HepG2 (cell line): ENCODE data around the gene LRRC63. TPM values are rescaled to one million over a fixed set of nuclear protein-coding genes. Genes with fewer than 3 reads are reported as not detected.

Source experiments
- ATAC-seq: fragments of 200-7000 bp; cut with Tn5 transposase; 3 replicates; pipeline ENCODE4 v1.9.1; 2020; ENCODE audit warnings: mild to moderate bottlenecking, moderate library complexity
- BruUV-seq: library from RNA; stranded (reverse); fragments of 400-500 nt; replicated peaks from 2 replicates; lab custom pipeline; 2021; lab: Mats Ljungman, UMichigan
- CTCF ChIA-PET: fragments of 300-600 bp; formaldehyde crosslinking; extraction: SDS; loops from one replicate; lab custom pipeline; 2021; ENCODE audit warnings: low total read pairs, inconsistent platforms, low intra/inter-chr PET ratio; lab: Yijun Ruan, JAX
- POLR2A ChIA-PET: fragments of 350-600 bp; sonication (Branson Sonifier 250); formaldehyde crosslinking; loops from one replicate; lab custom pipeline; 2020; ENCODE audit warnings: antibody characterized with exemption, inconsistent platforms; lab: Yijun Ruan, JAX
- DNase-seq: peaks from one replicate; pipeline ENCODE4 v3.0.0-alpha.2; 2015; ENCODE audit warnings: low spot score
- FAIRE-seq: peaks from 3 replicates; lab custom pipeline; 2011; peaks lifted over from hg19 to GRCh38; lab: Jason Lieb, UNC
- H2AFZ ChIP-seq: one replicate; pipeline ENCODE4 v1.6.1; 2011; ENCODE audit warnings: low read length, inconsistent platforms
- H3K27ac ChIP-seq: fragments of 300-600 bp; 3 replicates; pipeline ENCODE4 v1.8.0; 2011; ENCODE audit warnings: mixed run types, mild to moderate bottlenecking, mixed read lengths, low read length, inconsistent platforms; ENCODE audit not compliant: insufficient read depth; ENCODE audit errors: extremely low read length
- H3K27me3 ChIP-seq, 2 experiments: fragments of 200-600 bp in 1 of 2; 2 replicates in 1 of 2; 3 replicates in 1 of 2; pipeline versions ENCODE4 v1.6.0 to v1.8.0; 2011; ENCODE audit warnings: low read length in 2 of 2, mild to moderate bottlenecking in 2 of 2, moderate library complexity in 2 of 2, inconsistent platforms in 1 of 2; ENCODE audit not compliant: insufficient read depth in 2 of 2, control insufficient read depth in 1 of 2
- H3K36me3 ChIP-seq, 2 experiments: fragments of 200-600 bp in 1 of 2; replicated peaks in 1 of 2; 2 replicates in 1 of 2; 3 replicates in 1 of 2; pipeline versions ENCODE4 v1.5.1 to v1.8.0; 2011; ENCODE audit warnings: low read length in 2 of 2, inconsistent platforms in 1 of 2; ENCODE audit not compliant: insufficient read depth in 2 of 2, control insufficient read depth in 1 of 2
- H3K4me1 ChIP-seq: 2 replicates; pipeline ENCODE4 v1.5.1; 2012; ENCODE audit warnings: low read length, inconsistent platforms; ENCODE audit not compliant: insufficient read depth
- H3K4me2 ChIP-seq: 2 replicates; pipeline ENCODE4 v1.6.0; 2011; ENCODE audit warnings: low read depth, low read length, inconsistent platforms
- H3K4me3 ChIP-seq, 3 experiments: fragments of 200-600 bp in 1 of 3; sonication (generic), shearing (Covaris generic) in 1 of 3; replicated peaks in 1 of 3; 2 replicates each; pipeline ENCODE4 v1.5.1; 2011 to 2016; ENCODE audit warnings: low read length in 3 of 3, inconsistent platforms in 2 of 3, low read depth in 2 of 3, mild to moderate bottlenecking in 2 of 3, control low read depth in 1 of 3, mixed read lengths in 1 of 3; ENCODE audit not compliant: insufficient read depth in 1 of 3
- H3K79me2 ChIP-seq: one replicate; pipeline ENCODE4 v1.6.1; 2011; ENCODE audit warnings: low read length, inconsistent platforms; ENCODE audit not compliant: insufficient read depth
- H3K9ac ChIP-seq: 2 replicates; pipeline ENCODE4 v1.6.0; 2011; ENCODE audit warnings: mild to moderate bottlenecking, low read depth, low read length, inconsistent platforms; ENCODE audit not compliant: insufficient read depth
- H3K9me3 ChIP-seq: 2 replicates; pipeline ENCODE4 v1.5.1; 2012; ENCODE audit warnings: mild to moderate bottlenecking, low read length
- H4K20me1 ChIP-seq: 2 replicates; pipeline ENCODE4 v1.6.0; 2011; ENCODE audit warnings: inconsistent platforms, mild to moderate bottlenecking, low read length, moderate library complexity; ENCODE audit not compliant: insufficient read depth
- ARNTL ChIP-seq: sonication (generic); formaldehyde crosslinking; IDR thresholded peaks from 2 replicates; pipeline ENCODE4 v1.4.0; 2020; ENCODE audit warnings: mild to moderate bottlenecking, missing genetic modification reagents
- HNRNPK ChIP-seq: fragments of 200-400 bp; formaldehyde crosslinking; IDR thresholded peaks from 2 replicates; pipeline ENCODE4 v1.6.1; 2018; ENCODE audit warnings: low read length, low read depth, moderate library complexity, mild to moderate bottlenecking; ENCODE audit not compliant: poor library complexity, severe bottlenecking
- HOXA3 ChIP-seq: sonication (generic); formaldehyde crosslinking; IDR thresholded peaks from 2 replicates; pipeline ENCODE4 v1.5.0; 2020; ENCODE audit warnings: missing genetic modification reagents
- IRF2 ChIP-seq: IDR thresholded peaks from 2 replicates; pipeline ENCODE4 v1.6.1; 2018; ENCODE audit warnings: missing genetic modification reagents, missing compliant biosample characterization
- KAT8 ChIP-seq: IDR thresholded peaks from 2 replicates; pipeline ENCODE4 v1.6.1; 2016; ENCODE audit warnings: missing genetic modification reagents, missing compliant biosample characterization
- PATZ1 ChIP-seq: sonication (generic); formaldehyde crosslinking; IDR thresholded peaks from 2 replicates; pipeline ENCODE4 v1.4.0; 2020; ENCODE audit warnings: missing genetic modification reagents
- SIX1 ChIP-seq: sonication (generic); formaldehyde crosslinking; IDR thresholded peaks from 2 replicates; pipeline ENCODE4 v1.4.0; 2020; ENCODE audit warnings: missing genetic modification reagents, borderline replicate concordance
- U2AF2 ChIP-seq: fragments of 200-400 bp; formaldehyde crosslinking; IDR thresholded peaks from 2 replicates; pipeline ENCODE4 v1.6.1; 2017; ENCODE audit warnings: low read depth, mild to moderate bottlenecking, low read length
- YY1 ChIP-seq: IDR thresholded peaks from 2 replicates; pipeline ENCODE4 v1.6.1; 2011; ENCODE audit warnings: low read length, low read depth, moderate library complexity, mild to moderate bottlenecking; ENCODE audit not compliant: insufficient read depth, insufficient replicate concordance
- ZBTB49 ChIP-seq: sonication (generic); formaldehyde crosslinking; IDR thresholded peaks from 2 replicates; pipeline ENCODE4 v1.4.0; 2020; ENCODE audit warnings: missing genetic modification reagents, borderline replicate concordance
- ZNF205 ChIP-seq: IDR thresholded peaks from 2 replicates; pipeline ENCODE4 v1.6.1; 2018; ENCODE audit warnings: missing biosample characterization, missing genetic modification reagents
- ZNF280D ChIP-seq: sonication (generic); formaldehyde crosslinking; IDR thresholded peaks from 2 replicates; pipeline ENCODE4 v1.5.1; 2020; ENCODE audit warnings: mild to moderate bottlenecking, missing genetic modification reagents
- ZNF430 ChIP-seq: sonication (generic); formaldehyde crosslinking; IDR thresholded peaks from 2 replicates; pipeline ENCODE4 v1.9.0; 2021; ENCODE audit warnings: mild to moderate bottlenecking, missing genetic modification reagents
- ZNF83 ChIP-seq: sonication (generic); formaldehyde crosslinking; IDR thresholded peaks from 2 replicates; pipeline ENCODE4 v1.4.0; 2020; ENCODE audit warnings: missing genetic modification reagents, mild to moderate bottlenecking, borderline replicate concordance
- in situ Hi-C: cut with HindIII; loops from 2 replicates; pipeline ENCODE4 v1.10.0; 2017; ENCODE audit warnings: low pct_unique_long_range_greater_than_20kb; ENCODE audit not compliant: extremely low pct_ligation_motif_present
- intact Hi-C: fragments of 100-400 bp; cut with micrococcal nuclease; formaldehyde crosslinking; loops from one replicate; pipeline ENCODE4 v1.10.0; 2022; ENCODE audit not compliant: unreplicated experiment
- polyA plus RNA-seq, 8 experiments: library from polyadenylated mRNA; depleted of rRNA in 3 of 8; stranded (reverse) in 7 of 8; unstranded in 1 of 8; fragments of >200 nt; fragmentation: Illumina TruSeq in 4 of 8; extraction: Trizol in 4 of 8; gene quantifications; 2 replicates each; pipeline versions ENCODE4 v1.2.1 to v1.2.3, GENCODE V29; 2011 to 2016; ENCODE audit warnings: low read depth in 4 of 8, missing spikeins in 1 of 8, mixed read lengths in 1 of 8; ENCODE audit not compliant: insufficient read depth in 1 of 8
- total RNA-seq, 5 experiments: library from RNA; depleted of rRNA; stranded (reverse); fragments of >200 nt; fragmentation: Illumina TruSeq; extraction: Trizol; gene quantifications; 2 replicates each; pipeline ENCODE4 v1.2.3, GENCODE V29; 2016; ENCODE audit warnings: low read depth in 1 of 5
- TF ChIP-seq, protein P1 (sequence below): sonication (generic); formaldehyde crosslinking; IDR thresholded peaks from 2 replicates; pipeline ENCODE4 v1.4.0; 2020; ENCODE audit warnings: missing genetic modification reagents

Gene LRRC63
- total and polyA plus RNA-seq, 2 of the 13 experiments (the other 11 are each of a cell fraction or from before 2014, with no cell fraction given), result not detected

DNA sequence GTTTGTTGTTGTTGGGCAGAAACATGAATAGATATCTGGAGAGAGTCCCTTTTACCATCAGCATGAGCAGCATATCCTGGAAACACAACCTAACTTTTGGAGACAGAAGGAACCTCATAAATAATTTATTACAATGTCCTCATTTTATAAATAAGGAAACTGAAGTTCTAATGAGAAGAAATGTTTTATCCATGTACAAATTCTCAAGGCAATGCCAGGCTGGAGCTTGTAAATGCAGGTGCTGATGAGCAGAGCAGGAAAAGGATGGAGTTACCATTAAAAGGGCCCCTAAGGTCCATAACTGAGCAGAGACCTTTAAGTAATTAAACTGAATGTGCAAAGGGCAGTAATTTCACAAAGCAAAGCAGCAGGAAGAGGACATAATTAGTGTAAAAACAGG is 47.1 kb upstream of the LRRC63 start:
- no peak overlapping the region for H3K9ac ChIP-seq
- CTCF ChIA-PET, result no interaction called here
- intact Hi-C loops (no loop called here), in situ Hi-C loops (no loop called here)
- H3K4me1 ChIP-seq, result no peaks in the 10 kb centered on the region
- no peak overlapping the region for H3K4me2 ChIP-seq
- FAIRE-seq (no peak), DNase-seq (no peak), ATAC-seq (no peak)
- H3K79me2 ChIP-seq, result no peaks in the 10 kb centered on the region
- no peaks in the 10 kb centered on the region for H3K27me3 ChIP-seq
- no peaks in the 10 kb centered on the region for H4K20me1 ChIP-seq
- BruUV-seq, result no TSS peak
- H3K9me3 ChIP-seq, result no peaks in the 10 kb centered on the region
- no peak overlapping the region for H3K4me3 ChIP-seq
- H3K27ac ChIP-seq, result no peak overlapping the region
- POLR2A ChIA-PET, result no interaction called here
- H2AFZ ChIP-seq, result no peak overlapping the region
- no peaks in the 10 kb centered on the region for H3K36me3 ChIP-seq
- TF ChIP-seq ZBTB49 (CRISPR knock-in tag) (no peak), HNRNPK (no peak), ZNF205 (CRISPR knock-in tag) (no peak), ZNF280D (CRISPR knock-in tag) (no peak), PATZ1 (CRISPR knock-in tag) (no peak), SIX1 (no peak), HOXA3 (CRISPR knock-in tag) (no peak), ZNF83 (CRISPR knock-in tag) (no peak), U2AF2 (no peak), KAT8 (CRISPR knock-in tag) (no peak), ZNF430 (CRISPR knock-in tag) (no peak), ARNTL (CRISPR knock-in tag) (no peak), IRF2 (no peak), YY1 (no peak)
- TF ChIP-seq, protein P1, sequence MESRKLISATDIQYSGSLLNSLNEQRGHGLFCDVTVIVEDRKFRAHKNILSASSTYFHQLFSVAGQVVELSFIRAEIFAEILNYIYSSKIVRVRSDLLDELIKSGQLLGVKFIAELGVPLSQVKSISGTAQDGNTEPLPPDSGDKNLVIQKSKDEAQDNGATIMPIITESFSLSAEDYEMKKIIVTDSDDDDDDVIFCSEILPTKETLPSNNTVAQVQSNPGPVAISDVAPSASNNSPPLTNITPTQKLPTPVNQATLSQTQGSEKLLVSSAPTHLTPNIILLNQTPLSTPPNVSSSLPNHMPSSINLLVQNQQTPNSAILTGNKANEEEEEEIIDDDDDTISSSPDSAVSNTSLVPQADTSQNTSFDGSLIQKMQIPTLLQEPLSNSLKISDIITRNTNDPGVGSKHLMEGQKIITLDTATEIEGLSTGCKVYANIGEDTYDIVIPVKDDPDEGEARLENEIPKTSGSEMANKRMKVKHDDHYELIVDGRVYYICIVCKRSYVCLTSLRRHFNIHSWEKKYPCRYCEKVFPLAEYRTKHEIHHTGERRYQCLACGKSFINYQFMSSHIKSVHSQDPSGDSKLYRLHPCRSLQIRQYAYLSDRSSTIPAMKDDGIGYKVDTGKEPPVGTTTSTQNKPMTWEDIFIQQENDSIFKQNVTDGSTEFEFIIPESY (CRISPR knock-in tag), result no peak
